Measurements from ENCODE around the gene PLCXD3. TPM values are rescaled to one million over a fixed set of nuclear protein-coding genes. Genes with fewer than 3 reads are reported as not detected.

Gene PLCXD3
- total RNA-seq, 1 donor from 2014 or later = 0.64 TPM

GRCh38 chr5:41415242-41415641 lies 95.2 kb downstream of the PLCXD3 start:
- peak in 1 of 2 donors; percentile 26 for DNase-seq (ENCODE audit: low read depth in 2 of 2)

- peak; percentile 63 to 86 for DNase-seq (ENCODE audit: low read depth in 2 of 2)
Measured at GRCh38 chr5:41414598-41414997, 95.8 kb downstream of the PLCXD3 start.

- DNase-seq (ENCODE audit: low read depth in 2 of 2) = no peak
Measured at GRCh38 chr5:41413074-41413473, 97.3 kb downstream of the PLCXD3 start.

DNA sequence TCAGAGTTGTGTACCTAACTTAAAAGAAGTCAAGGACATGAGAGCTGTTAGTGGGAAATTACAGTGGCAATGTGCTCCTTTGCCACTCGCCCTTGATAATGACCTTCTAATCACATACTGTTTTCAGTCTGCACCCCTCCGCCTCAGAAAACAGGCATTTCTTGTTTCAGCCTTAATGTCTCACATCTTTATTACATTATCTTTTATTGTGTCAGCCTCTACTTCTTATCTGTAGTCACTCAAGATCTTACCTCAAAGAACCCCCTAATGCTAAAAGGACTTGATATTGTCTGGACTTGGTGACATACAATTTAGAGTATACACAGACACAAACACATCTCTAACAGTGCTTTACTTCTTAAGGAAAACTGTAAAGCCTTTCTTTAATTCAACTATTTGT lies 97.9 kb downstream of the PLCXD3 start:
- DNase-seq (ENCODE audit: low read depth in 2 of 2) = no peak

DNA sequence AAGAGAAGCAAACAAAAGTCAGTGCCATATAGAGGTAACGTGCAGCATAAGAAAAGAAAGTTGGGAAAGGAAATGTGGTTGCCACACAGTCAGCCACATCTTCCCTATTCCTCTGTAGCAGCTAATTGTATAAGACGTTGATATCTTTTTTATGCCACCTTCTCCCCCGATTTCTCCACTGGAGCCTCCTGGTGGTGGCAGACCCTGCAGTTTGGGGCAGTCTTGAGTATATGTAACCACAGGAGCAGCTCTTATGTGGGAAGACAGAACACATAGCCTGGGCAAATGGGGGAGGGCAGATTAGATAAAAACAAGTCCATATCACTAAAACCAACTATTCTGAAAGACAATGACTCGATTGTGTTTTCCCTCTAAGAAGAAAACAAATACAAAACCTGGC lies 99.7 kb downstream of the PLCXD3 start:
- no peak for DNase-seq (ENCODE audit: low read depth in 2 of 2)

- no peak for DNase-seq (ENCODE audit: low read depth in 2 of 2)
Measured at GRCh38 chr5:41410307-41410706, 100.1 kb downstream of the PLCXD3 start.

DNA sequence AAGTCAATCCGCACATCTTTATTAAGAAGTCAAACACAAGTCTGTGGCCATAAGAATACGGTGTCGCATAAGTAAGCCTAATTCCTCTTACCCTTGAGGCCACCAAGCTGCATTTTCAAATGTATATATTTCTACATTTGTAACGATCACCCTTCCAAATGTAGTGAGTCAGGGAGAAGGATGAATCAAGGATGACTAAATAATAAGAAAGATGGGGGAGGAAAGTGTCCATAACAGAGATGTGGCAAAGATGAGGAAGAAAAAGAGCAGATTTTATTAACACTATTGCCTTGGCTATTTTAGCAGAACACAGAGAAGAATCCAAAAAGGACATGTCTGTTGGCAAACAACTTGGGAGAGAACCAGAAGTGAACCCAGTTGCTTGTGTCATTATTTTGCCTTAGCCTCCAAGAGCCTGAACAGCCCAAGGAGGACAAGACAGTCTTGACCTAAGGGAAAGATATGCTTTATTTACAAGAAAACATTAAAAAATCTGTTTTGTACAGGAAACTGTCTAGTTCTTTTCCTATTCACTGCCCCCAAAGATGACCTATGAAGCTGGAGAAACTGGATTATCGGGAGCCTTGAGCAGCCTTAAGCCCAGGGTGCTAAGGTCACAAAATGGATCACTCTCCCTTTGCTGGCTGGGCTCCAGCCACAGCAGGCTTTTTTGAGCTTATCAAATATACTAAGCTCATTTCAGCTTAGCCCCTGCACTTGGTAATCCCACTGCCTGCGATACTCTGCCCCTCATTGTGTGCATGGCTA lies 101.5 kb downstream of the PLCXD3 start:
- no peak for DNase-seq (ENCODE audit: low read depth in 2 of 2)

DNA sequence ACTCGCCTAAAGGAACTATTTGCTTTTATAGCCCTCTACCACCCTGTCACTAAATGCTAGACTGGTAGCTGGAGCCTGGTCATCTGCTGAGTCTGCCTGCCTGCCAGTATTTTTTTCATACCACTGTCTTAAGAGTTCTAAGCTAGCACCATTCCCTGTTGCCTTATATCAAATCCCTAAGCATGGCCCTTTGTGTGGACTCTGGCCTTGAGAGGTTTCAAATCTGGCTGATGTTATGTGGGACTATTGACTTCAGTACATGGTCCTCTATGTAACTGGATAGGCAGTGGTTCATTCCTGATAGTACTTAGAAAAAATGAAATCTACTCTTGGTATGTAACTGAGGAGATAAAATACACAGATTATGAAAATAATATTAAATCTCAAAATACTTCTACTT lies 103.5 kb downstream of the PLCXD3 start:
- no peak for DNase-seq (ENCODE audit: low read depth in 2 of 2)

GRCh38 chr5:41406424-41406823 lies 104.0 kb downstream of the PLCXD3 start:
- no peak for DNase-seq (ENCODE audit: low read depth in 2 of 2)

DNA sequence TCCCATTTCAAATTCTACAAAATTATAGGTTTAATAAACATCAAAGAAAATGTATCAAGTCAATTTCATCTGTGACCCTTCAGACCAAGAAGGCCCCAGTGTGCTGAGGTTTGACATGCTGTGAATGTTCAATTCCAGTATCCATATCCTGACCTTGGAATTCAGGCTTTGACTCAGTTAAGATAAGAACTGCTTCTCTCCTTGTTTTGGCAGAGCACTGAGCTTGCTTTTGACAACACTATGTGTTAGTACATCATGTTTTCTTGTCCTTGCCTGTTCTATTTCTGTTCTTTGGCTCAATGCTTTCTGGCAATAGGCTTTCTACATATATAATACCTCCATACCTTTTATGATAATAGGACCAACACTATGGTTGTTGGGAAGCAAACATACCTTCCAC lies 105.6 kb downstream of the PLCXD3 start:
- no peak for DNase-seq (ENCODE audit: low read depth in 2 of 2)

GRCh38 chr5:41403846-41404245 lies 106.6 kb downstream of the PLCXD3 start:
- DNase-seq (ENCODE audit: low read depth in 2 of 2) = no peak

- DNase-seq (ENCODE audit: low read depth in 2 of 2) = no peak
Measured at GRCh38 chr5:41402845-41403244, 107.6 kb downstream of the PLCXD3 start.

- DNase-seq (ENCODE audit: low read depth in 2 of 2) = no peak
Measured at GRCh38 chr5:41399839-41400238, 110.6 kb downstream of the PLCXD3 start.

DNA sequence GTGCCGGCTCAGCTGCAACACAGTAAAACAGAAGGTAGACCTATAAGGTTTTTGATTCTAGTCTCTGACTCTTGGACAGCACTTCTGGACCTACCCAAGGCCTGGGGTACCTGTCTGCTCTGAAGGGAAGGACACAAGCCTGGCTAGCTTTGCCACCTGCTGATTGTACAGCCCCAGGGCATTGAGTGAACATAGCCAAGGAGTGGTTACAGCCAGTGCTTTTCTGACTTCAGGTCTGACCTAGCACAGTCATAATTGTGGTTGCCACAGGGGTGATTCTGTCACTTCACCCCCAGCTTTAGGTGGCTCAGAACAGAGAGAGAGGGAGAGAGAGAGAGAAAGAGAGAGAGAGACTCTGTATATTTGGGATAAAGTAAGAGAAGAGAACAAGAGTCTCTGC lies 118.4 kb downstream of the PLCXD3 start:
- no peak for DNase-seq (ENCODE audit: low read depth in 2 of 2)

DNA sequence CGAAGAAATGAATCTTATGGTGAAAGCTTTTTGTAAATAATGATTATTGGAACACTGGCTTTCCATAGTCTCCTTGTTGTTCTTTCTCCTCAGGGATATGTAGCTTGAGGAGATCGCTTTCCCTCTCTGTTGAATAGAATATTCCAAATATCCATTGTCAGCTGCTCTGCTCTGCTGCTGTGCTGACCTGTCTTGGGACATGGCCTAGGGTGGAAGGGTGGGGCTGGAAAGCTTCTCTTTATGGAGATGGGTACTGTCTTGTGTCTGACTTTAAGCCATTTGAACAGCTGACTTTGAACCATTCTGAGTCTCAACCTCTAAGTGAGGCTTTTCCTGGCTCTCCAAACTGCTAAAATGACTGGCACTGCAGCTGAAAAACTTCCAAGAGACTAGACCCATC lies 135.8 kb downstream of the PLCXD3 start:
- DNase-seq (ENCODE audit: low read depth in 2 of 2) = no peak

DNA sequence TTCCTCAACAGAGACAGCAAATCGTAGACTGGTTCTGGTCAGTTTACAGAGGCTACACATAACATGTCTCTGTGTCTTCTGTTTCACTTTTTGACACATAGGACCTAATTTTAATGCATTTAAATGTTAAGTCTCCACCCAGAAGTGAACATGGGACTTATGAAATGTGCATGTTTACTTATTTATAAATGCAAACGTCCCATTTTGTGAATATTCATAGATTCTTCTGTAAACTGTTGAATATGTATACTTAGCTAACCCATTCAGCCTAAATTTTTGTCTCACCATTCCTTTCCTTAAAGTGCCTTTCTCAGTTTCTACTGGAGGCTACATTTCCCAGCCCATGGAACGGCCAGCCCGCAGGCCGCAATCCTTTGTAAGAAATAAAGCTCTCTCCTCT lies 137.2 kb downstream of the PLCXD3 start:
- no peak for DNase-seq (ENCODE audit: low read depth in 2 of 2)

DNA sequence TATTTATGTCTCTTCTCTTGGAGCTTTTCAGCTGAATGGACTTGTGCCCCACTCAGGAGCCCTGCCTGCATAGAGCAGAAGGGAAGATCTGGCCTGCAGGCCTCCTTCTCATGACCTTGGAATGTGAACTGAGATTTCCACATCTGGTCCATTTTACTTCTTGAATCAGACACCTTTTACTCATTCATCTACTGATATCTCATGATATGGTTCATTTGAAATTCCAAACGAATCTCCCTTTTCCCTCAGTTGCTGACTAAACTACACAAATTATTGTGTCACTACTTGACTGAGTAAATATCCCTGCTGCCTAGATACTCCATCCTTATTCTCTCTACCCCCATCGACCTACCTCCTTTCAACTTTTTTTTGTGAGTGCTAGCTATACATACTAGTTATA lies 138.7 kb downstream of the PLCXD3 start:
- no peak for DNase-seq (ENCODE audit: low read depth in 2 of 2)

GRCh38 chr5:41370482-41370881 lies 139.9 kb downstream of the PLCXD3 start:
- DNase-seq (ENCODE audit: low read depth in 2 of 2) = no peak

DNA sequence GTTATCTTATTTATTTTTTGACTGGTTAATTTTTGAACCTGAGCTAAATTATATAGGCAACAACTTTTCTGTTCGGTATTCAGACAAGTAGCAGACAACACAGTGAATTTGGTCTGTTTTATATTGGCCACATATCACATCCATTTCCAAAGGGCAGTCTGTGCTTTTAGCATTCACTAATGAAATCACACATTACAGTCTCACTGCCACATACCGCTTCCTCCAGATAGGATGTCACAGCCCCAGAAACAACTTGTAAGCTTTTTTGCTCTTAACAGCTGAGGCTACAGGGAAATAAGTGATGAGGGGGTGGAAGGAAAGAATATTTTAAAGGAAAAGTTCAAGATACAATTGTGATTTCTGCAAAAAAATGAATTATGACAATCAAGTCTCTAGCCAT lies 140.6 kb downstream of the PLCXD3 start:
- DNase-seq (ENCODE audit: low read depth in 2 of 2) = no peak

GRCh38 chr5:41368158-41368557 lies 142.2 kb downstream of the PLCXD3 start:
- DNase-seq (ENCODE audit: low read depth in 2 of 2) = no peak

DNA sequence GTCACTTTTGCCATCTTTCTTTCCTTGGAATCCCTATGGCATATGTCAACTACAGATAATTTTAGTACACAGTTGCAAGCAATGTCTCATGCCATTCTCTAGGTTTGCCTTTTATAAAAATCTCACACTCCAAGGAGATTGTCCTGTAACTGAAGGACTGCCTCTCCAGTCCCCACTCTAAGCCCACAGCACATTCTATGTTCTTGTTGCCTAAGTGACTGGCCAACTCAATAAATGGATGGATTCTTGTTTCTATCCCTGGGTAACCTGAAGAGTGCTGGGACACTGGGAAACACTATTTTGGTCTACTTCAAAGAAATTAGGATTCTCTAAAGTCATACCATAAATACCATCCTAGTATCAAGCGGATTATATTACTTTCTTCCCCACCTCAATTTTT lies 145.0 kb downstream of the PLCXD3 start:
- DNase-seq (ENCODE audit: low read depth in 2 of 2) = no peak

- DNase-seq (ENCODE audit: low read depth in 2 of 2) = no peak
Measured at GRCh38 chr5:41364346-41364745, 146.1 kb downstream of the PLCXD3 start.

DNA sequence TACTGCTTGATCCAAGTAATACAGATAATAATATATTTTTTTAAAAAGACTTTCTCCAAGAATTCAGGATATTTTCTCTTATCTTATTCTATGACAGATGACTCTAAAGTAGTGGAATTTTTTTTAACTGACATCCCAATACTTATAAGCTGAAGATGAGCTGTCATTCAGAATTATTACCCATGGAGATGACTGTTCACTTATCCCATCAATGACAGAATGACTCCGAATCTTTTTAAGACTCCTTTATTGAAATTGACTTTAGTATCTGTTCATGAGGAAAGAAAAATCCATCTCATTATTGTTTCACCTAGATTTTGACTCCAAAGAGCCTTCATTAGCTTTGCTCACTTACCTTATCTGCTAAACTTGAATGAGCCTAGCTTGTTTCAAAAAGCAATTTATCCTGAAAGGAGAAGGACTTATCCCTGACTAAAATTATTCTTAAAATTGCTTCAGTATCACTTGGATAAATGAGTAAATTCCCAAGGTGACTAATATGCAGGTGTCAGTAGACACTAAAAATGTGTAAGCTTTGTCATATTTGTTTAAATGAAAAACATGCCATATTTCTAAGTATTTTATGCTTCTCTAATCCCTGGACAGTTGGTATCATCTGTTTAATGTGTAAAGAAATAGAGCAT lies 146.9 kb downstream of the PLCXD3 start:
- DNase-seq (ENCODE audit: low read depth in 2 of 2) = no peak

Measured in dermis microvascular lymphatic vessel endothelial cell (primary cell).